ENCODE data around the gene RELN. TPM values are rescaled to one million over a fixed set of nuclear protein-coding genes. Genes with fewer than 3 reads are reported as not detected.
A peak's percentile ranks its signal among the peaks of the same experiment; 100 is the strongest.

Gene RELN
- total RNA-seq, 1 experiment from 2014 or later, result 0.48 TPM

- CTCF ChIA-PET, result interaction anchor here (0.6 kb wide), 1 partner anchor 28 kb away, joined by 3 read pairs; no protein-coding TSS in a partner anchor
- H2AFZ ChIP-seq, result peak overlapping the region; percentile 71
- H3K4me2 ChIP-seq, result peak overlapping the region; percentile 10
- H3K9me3 ChIP-seq (ENCODE audit: insufficient read depth, low read depth), result no peaks in the 10 kb centered on the region
- no peaks in the 10 kb centered on the region for H3K9me2 ChIP-seq (ENCODE audit: insufficient read depth)
- H3K4me1 ChIP-seq (replicated peaks; ENCODE audit: insufficient read depth), result peaks cover 28% of the 10 kb centered on the region
- TF ChIP-seq EZH2 (IDR thresholded peaks at IDR 0.05; ENCODE audit: low read depth) (no peak), CTCF (conservative IDR thresholded peaks at IDR 0.05) (no peak)
- intact Hi-C loops (cut with micrococcal nuclease; ENCODE audit: unreplicated experiment), result no loop called here
- POLR2A ChIA-PET (ENCODE audit: unreplicated experiment), result no interaction called here
- H3K79me2 ChIP-seq (ENCODE audit: low read depth), result no peaks in the 10 kb centered on the region
- peaks cover 14% of the 10 kb centered on the region for H3F3A ChIP-seq (ENCODE audit: insufficient read depth, low read depth)
- no peaks in the 10 kb centered on the region for H4K20me1 ChIP-seq (ENCODE audit: insufficient read depth)
- H3K4me3 ChIP-seq, result no peak overlapping the region
- H3K36me3 ChIP-seq (ENCODE audit: low read depth), result no peaks in the 10 kb centered on the region
- DNase-seq, result peak; percentile 14 to 74
- no peaks in the 10 kb centered on the region for H3K27me3 ChIP-seq (ENCODE audit: insufficient read depth, low read depth)
- peak overlapping the region; percentile 90 for H3K27ac ChIP-seq
- BruUV-seq (replicated peaks), result TSS peak; percentile 55
These were observed 270.9 kb downstream of the RELN start for GRCh38 chr7:103718482-103719061.

- Histone ChIP-seq H3K4me1 (replicated peaks; ENCODE audit: insufficient read depth) (peaks cover 28% of the 10 kb centered on the region), H3K4me2 (peak overlapping the region; percentile 10; the same call in 1 of the 2 replicates), H3K9me3 (ENCODE audit: insufficient read depth, low read depth) (no peaks in the 10 kb centered on the region), H2AFZ (peak overlapping the region; percentile 72), H3K36me3 (ENCODE audit: low read depth) (no peaks in the 10 kb centered on the region), H4K20me1 (ENCODE audit: insufficient read depth) (no peaks in the 10 kb centered on the region), H3F3A (ENCODE audit: insufficient read depth, low read depth) (peaks cover 14% of the 10 kb centered on the region), H3K4me3 (no peak overlapping the region), H3K27ac (peak overlapping the region; percentile 90), H3K79me2 (ENCODE audit: low read depth) (no peaks in the 10 kb centered on the region), H3K9me2 (ENCODE audit: insufficient read depth) (no peaks in the 10 kb centered on the region), H3K27me3 (ENCODE audit: insufficient read depth, low read depth) (no peaks in the 10 kb centered on the region)
- intact Hi-C loops (cut with micrococcal nuclease; ENCODE audit: unreplicated experiment), result no loop called here
- ChIA-PET CTCF (interaction anchor here (0.6 kb wide), 1 partner anchor 27 kb away, joined by 3 read pairs; no protein-coding TSS in a partner anchor), POLR2A (ENCODE audit: unreplicated experiment) (no interaction called here)
- no peak for TF ChIP-seq EZH2 (IDR thresholded peaks at IDR 0.05; ENCODE audit: low read depth)
- no peak for TF ChIP-seq CTCF (conservative IDR thresholded peaks at IDR 0.05)
- no peak for DNase-seq
- BruUV-seq (replicated peaks), result no TSS peak
These were observed 271.9 kb downstream of the RELN start for GRCh38 chr7:103717574-103717973.

GRCh38 chr7:103715376-103716120 is 273.9 kb downstream of the RELN start:
- TF ChIP-seq CTCF (conservative IDR thresholded peaks at IDR 0.05) (no peak), EZH2 (IDR thresholded peaks at IDR 0.05; ENCODE audit: low read depth) (no peak)
- CTCF ChIA-PET, result no interaction called here
- intact Hi-C loops (cut with micrococcal nuclease; ENCODE audit: unreplicated experiment), result no loop called here

More at GRCh38 chr7:103715376-103716120, 273.9 kb downstream of the RELN start:
- Histone ChIP-seq H2AFZ (no peak overlapping the region), H3K27ac (no peak overlapping the region), H3K79me2 (ENCODE audit: low read depth) (no peaks in the 10 kb centered on the region), H3K4me1 (replicated peaks; ENCODE audit: insufficient read depth) (peaks cover 28% of the 10 kb centered on the region), H3K36me3 (ENCODE audit: low read depth) (no peaks in the 10 kb centered on the region), H3K9me2 (ENCODE audit: insufficient read depth) (no peaks in the 10 kb centered on the region), H3F3A (ENCODE audit: insufficient read depth, low read depth) (peaks cover 14% of the 10 kb centered on the region), H4K20me1 (ENCODE audit: insufficient read depth) (no peaks in the 10 kb centered on the region), H3K9me3 (ENCODE audit: insufficient read depth, low read depth) (no peaks in the 10 kb centered on the region), H3K27me3 (ENCODE audit: insufficient read depth, low read depth) (no peaks in the 10 kb centered on the region), H3K4me3 (no peak overlapping the region), H3K4me2 (no peak overlapping the region)
- POLR2A ChIA-PET (ENCODE audit: unreplicated experiment), result no interaction called here
- BruUV-seq (replicated peaks), result no TSS peak
- DNase-seq, result no peak
